SH-SY5Y (cell line): ENCODE data around the gene FLNB.

Source experiments
- GATA2 ChIP-seq: IDR thresholded peaks from 2 replicates; pipeline ENCODE4 v1.6.1; 2011; ENCODE audit warnings: mild to moderate bottlenecking, low read depth, low read length
- GATA3 ChIP-seq: IDR thresholded peaks from 2 replicates; pipeline ENCODE4 v1.6.1; 2011; ENCODE audit warnings: low read depth, mild to moderate bottlenecking, low read length, moderate library complexity

DNA sequence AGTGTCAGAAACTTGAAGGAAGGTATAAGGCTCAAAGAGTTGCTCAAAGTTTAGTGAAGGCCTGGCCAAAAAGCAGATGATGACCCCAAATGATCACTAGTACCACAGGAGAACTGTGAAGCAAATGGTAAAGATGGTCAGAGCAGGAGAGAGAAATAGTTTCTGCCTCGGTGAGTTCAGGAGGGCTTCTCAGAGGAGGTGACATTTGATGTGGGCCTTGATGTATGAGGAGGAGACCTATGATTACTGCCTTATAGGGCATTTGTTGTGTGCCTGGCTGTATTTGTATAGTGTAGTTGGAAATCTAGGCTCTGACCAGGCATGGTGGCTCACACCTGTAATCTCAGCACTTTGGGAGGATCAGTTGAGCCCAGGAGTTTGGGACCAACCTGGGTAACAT is 152.2 kb downstream of the FLNB start:
- TF ChIP-seq GATA2: no peak
- no peak for TF ChIP-seq GATA3
